GM19240 (cell line): ENCODE measurements around the gene TATDN2.

Source experiments
- DNase-seq: peaks from one replicate; pipeline ENCODE4 v3.0.0; 2011; ENCODE audit warnings: low spot score; ENCODE audit not compliant: insufficient read length

TATDN2 gene

GRCh38 chr3:10315771-10316344 is 67.6 kb downstream of the TATDN2 start:
- no peak for DNase-seq

- no peak for DNase-seq
Measured at GRCh38 chr3:10317311-10317960, 69.2 kb downstream of the TATDN2 start.

- DNase-seq = no peak
Measured at GRCh38 chr3:10317961-10318350, 69.7 kb downstream of the TATDN2 start.

- no peak for DNase-seq
Measured at GRCh38 chr3:10319251-10319650, 71.0 kb downstream of the TATDN2 start.

GRCh38 chr3:10319804-10320203 is 71.5 kb downstream of the TATDN2 start:
- DNase-seq = no peak

- DNase-seq = no peak
Measured at GRCh38 chr3:10320320-10320677, 72.0 kb downstream of the TATDN2 start.

GRCh38 chr3:10321630-10322351 is 73.5 kb downstream of the TATDN2 start:
- DNase-seq = no peak

GRCh38 chr3:10322352-10322710 is 74.1 kb downstream of the TATDN2 start:
- no peak for DNase-seq

GRCh38 chr3:10327592-10327991 is 79.3 kb downstream of the TATDN2 start:
- no peak for DNase-seq

GRCh38 chr3:10328460-10329071 is 80.3 kb downstream of the TATDN2 start:
- DNase-seq = no peak

GRCh38 chr3:10329495-10330015 is 81.3 kb downstream of the TATDN2 start:
- no peak for DNase-seq

GRCh38 chr3:10330319-10330718 is 82.1 kb downstream of the TATDN2 start:
- no peak for DNase-seq
